Tibial artery (tissue), 4 donors: Measurements from ENCODE around the gene RNF166.
A peak's percentile ranks its signal among the peaks of the same experiment; 100 is the strongest.

Source experiments
- DNase-seq, 2 donors: peaks; one replicate each; pipeline ENCODE4 v3.0.0-alpha.2; 2019
- H3K27ac ChIP-seq, 2 donors: fragments of 200-600 bp; sonication (generic) in 1 of 2; 1 replicate in 1 of 2; 2 replicates in 1 of 2; pipeline ENCODE4 v1.5.1; 2018 to 2019; ENCODE audit warnings: mild to moderate bottlenecking in 1 of 2
- H3K27me3 ChIP-seq, 2 donors: fragments of 200-600 bp; sonication (generic) in 1 of 2; one replicate each; pipeline versions ENCODE4 v1.5.1 to v1.6.0; 2016 to 2019
- H3K36me3 ChIP-seq, 3 donors: fragments of 200-600 bp; sonication (generic) in 2 of 3; one replicate each; pipeline ENCODE4 v1.5.1; 2016 to 2019; ENCODE audit warnings: mild to moderate bottlenecking in 2 of 3
- H3K4me1 ChIP-seq, 4 donors: fragments of 200-600 bp; sonication (generic) in 2 of 4; 1 replicate in 3 of 4; 2 replicates in 1 of 4; pipeline ENCODE4 v1.5.1; 2016 to 2019
- H3K4me3 ChIP-seq, 2 donors: fragments of 200-600 bp; sonication (generic) in 1 of 2; 1 replicate in 1 of 2; 2 replicates in 1 of 2; pipeline ENCODE4 v1.5.1; 2018 to 2019; ENCODE audit warnings: mild to moderate bottlenecking in 2 of 2
- H3K9me3 ChIP-seq, 3 donors: fragments of 200-600 bp; sonication (generic) in 1 of 3; one replicate each; pipeline ENCODE4 v1.5.1; 2016 to 2019
- CTCF ChIP-seq, 2 experiments: fragments of 200-600 bp in 1 of 2; fragments of 450-650 bp in 1 of 2; IDR thresholded peaks; one replicate each; pipeline ENCODE4 v1.5.1; 2017 to 2019; ENCODE audit warnings: antibody characterized with exemption in 2 of 2, mild to moderate bottlenecking in 1 of 2, moderate library complexity in 1 of 2
- intact Hi-C: fragments of 100-400 bp; cut with DNase I; formaldehyde crosslinking; loops from one replicate; pipeline ENCODE4 v1.15.0; 2023; ENCODE audit warnings: low total_unique reads

The RNF166 gene

GRCh38 chr16:88665570-88665969, 40.6 kb downstream of the RNF166 start:
- no peak for DNase-seq
- Histone ChIP-seq H3K9me3 (no peaks in the 10 kb centered on the region), H3K36me3 (no peaks in the 10 kb centered on the region), H3K27me3 (no peaks in the 10 kb centered on the region), H3K27ac (no peak overlapping the region), H3K4me1 (peaks cover 0 to 20% (median 11%) of the 10 kb centered on the region in 4 donors), H3K4me3 (no peak overlapping the region)
- intact Hi-C loops: no loop called here
- TF ChIP-seq CTCF (IDR thresholded peaks at IDR 0.05): no peak

- Histone ChIP-seq H3K4me1 (peaks cover 0 to 20% (median 11%) of the 10 kb centered on the region in 4 donors), H3K36me3 (no peaks in the 10 kb centered on the region), H3K27ac (no peak overlapping the region), H3K4me3 (no peak overlapping the region), H3K27me3 (no peaks in the 10 kb centered on the region), H3K9me3 (no peaks in the 10 kb centered on the region)
- intact Hi-C loops: no loop called here
- no peak for TF ChIP-seq CTCF (IDR thresholded peaks at IDR 0.05)
- DNase-seq: no peak
These were observed 41.1 kb downstream of the RNF166 start for GRCh38 chr16:88665148-88665547.

- Histone ChIP-seq H3K27me3 (no peaks in the 10 kb centered on the region), H3K4me1 (peaks cover 0 to 20% (median 11%) of the 10 kb centered on the region in 4 donors), H3K4me3 (peak within 1 kb of the TSS; percentile 86 to 93), H3K36me3 (peaks cover 0 to 5% (median 2%) of the 10 kb centered on the region in 3 donors), H3K27ac (peak within 1 kb of the TSS; percentile 81 to 82), H3K9me3 (no peaks in the 10 kb centered on the region)
- intact Hi-C loops: no loop called here
- DNase-seq: peak; percentile 97 to 98
- TF ChIP-seq CTCF (IDR thresholded peaks at IDR 0.05): no peak
These were observed 43.2 kb downstream of the RNF166 start, which contains the start of gene MVD for GRCh38 chr16:88662843-88663606. Gene MVD (minus strand): TSS chr16:88663091. CDS start chr16:88663080, 11 bp downstream.

- H3K36me3 ChIP-seq: peaks cover 0 to 12% (median 7%) of the 10 kb centered on the region in 3 donors
- no peaks in the 10 kb centered on the region for H3K27me3 ChIP-seq
- H3K4me3 ChIP-seq: peak overlapping the region; percentile 86 to 93
- TF ChIP-seq CTCF (IDR thresholded peaks at IDR 0.05): no peak
- H3K9me3 ChIP-seq: no peaks in the 10 kb centered on the region
- peaks cover 0 to 20% (median 11%) of the 10 kb centered on the region in 4 donors for H3K4me1 ChIP-seq
- H3K27ac ChIP-seq: peak overlapping the region; percentile 81 to 82
- intact Hi-C loops: no loop called here
- no peak for DNase-seq
These were observed 43.9 kb downstream of the RNF166 start for GRCh38 chr16:88662222-88662842.

- TF ChIP-seq CTCF (IDR thresholded peaks at IDR 0.05): no peak
- intact Hi-C loops: no loop called here
- H3K4me3 ChIP-seq: no peak overlapping the region
- no peaks in the 10 kb centered on the region for H3K9me3 ChIP-seq
- no peak for DNase-seq
- no peaks in the 10 kb centered on the region for H3K27me3 ChIP-seq
- no peak overlapping the region for H3K27ac ChIP-seq
- peaks cover 0 to 20% (median 11%) of the 10 kb centered on the region in 4 donors for H3K4me1 ChIP-seq
- H3K36me3 ChIP-seq: peaks cover 0 to 20% (median 8%) of the 10 kb centered on the region in 3 donors
These were observed 44.7 kb downstream of the RNF166 start for GRCh38 chr16:88661468-88661867.
